OCI-LY3 (cell line): ENCODE measurements around the gene TIMM23B.
"Not testable (repeated sequence)": the region's sequence is repeated elsewhere in the genome, so short reads cannot be mapped to it uniquely, and the experiment has no call there.

ENCODE experiments used
- EZH2phosphoT487 ChIP-seq: fragments of 200-600 bp; shearing (Covaris generic); IDR thresholded peaks from 2 replicates; pipeline ENCODE4 v1.6.1; 2018; ENCODE audit warnings: antibody characterized with exemption, mixed run types, low read depth
- TF ChIP-seq, protein P1 (sequence below): fragments of 200-600, 300-600 bp; sonication (generic); IDR thresholded peaks from 2 replicates; pipeline ENCODE4 v1.5.1; 2014; ENCODE audit warnings: antibody characterized with exemption, low read length, low read depth

DNA sequence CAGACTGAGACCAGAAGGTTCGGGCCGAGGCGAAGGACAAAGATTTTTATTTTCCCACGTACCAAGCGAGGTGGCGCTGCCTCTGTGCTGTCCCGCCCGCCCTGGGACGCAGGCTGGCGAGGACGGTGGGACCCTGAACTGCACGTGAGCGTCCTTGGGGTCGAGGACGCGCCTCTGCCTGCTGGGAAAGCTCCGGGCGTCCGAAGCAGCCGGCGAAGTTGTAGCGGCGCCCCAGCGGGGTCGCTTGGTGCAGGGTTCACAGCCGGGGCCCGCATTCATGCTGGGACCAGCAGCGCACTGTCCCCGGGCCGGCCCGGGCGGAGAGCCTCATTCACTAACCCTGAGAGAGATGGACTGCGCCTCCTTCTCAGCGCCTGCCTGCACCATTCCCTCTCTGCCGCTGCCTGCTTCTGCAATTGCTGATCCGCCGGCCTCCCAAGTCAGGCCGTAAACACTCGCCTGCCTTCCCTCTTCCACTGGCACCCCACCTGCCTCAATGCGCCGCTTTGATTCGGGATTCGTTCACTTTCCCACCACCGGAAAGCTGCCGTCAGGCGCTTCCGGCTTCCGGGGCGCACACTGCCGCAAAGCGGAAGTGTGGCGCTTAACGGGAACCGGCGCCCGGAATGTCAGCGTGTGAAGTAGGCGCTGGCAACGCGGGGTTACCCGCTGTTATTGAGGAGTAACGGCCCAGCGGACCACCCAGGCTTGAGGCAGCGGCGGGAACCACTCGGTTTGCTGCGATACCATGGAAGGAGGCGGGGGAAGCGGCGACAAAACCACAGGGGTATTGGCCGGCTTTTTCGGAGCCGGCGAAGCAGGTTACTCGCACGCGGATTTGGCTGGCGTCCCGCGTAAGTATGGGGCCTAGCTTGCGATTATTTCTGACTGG is at the start of gene TIMM23B, which contains the start of gene PARG:
- TF ChIP-seq, protein P1, sequence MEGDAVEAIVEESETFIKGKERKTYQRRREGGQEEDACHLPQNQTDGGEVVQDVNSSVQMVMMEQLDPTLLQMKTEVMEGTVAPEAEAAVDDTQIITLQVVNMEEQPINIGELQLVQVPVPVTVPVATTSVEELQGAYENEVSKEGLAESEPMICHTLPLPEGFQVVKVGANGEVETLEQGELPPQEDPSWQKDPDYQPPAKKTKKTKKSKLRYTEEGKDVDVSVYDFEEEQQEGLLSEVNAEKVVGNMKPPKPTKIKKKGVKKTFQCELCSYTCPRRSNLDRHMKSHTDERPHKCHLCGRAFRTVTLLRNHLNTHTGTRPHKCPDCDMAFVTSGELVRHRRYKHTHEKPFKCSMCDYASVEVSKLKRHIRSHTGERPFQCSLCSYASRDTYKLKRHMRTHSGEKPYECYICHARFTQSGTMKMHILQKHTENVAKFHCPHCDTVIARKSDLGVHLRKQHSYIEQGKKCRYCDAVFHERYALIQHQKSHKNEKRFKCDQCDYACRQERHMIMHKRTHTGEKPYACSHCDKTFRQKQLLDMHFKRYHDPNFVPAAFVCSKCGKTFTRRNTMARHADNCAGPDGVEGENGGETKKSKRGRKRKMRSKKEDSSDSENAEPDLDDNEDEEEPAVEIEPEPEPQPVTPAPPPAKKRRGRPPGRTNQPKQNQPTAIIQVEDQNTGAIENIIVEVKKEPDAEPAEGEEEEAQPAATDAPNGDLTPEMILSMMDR = not testable (repeated sequence)
- TF ChIP-seq EZH2phosphoT487 = not testable (repeated sequence)
